Keratinocyte (primary cell): ENCODE data around the gene RTN3. TPM values are rescaled to one million over a fixed set of nuclear protein-coding genes. Genes with fewer than 3 reads are reported as not detected.

Experiments
- DNase-seq: peaks from one replicate; pipeline ENCODE4 v3.0.0-alpha.2; 2011; ENCODE audit warnings: low read depth, missing footprints, low spot score
- FAIRE-seq: peaks from 2 replicates; lab custom pipeline; 2011; peaks lifted over from hg19 to GRCh38; lab: Jason Lieb, UNC
- H2AFZ ChIP-seq: 2 replicates; pipeline ENCODE4 v1.6.0; 2012; ENCODE audit warnings: low read length, control low read depth, inconsistent platforms; ENCODE audit not compliant: control insufficient read depth
- H3K27ac ChIP-seq: 2 replicates; pipeline ENCODE4 v1.5.1; 2011; ENCODE audit warnings: low read length; ENCODE audit not compliant: control insufficient read depth, insufficient read depth
- H3K27me3 ChIP-seq: 3 replicates; pipeline ENCODE4 v1.6.0; 2011; ENCODE audit warnings: low read length; ENCODE audit not compliant: control insufficient read depth, insufficient read depth; ENCODE audit errors: extremely low read depth
- H3K36me3 ChIP-seq, 2 experiments: 2 replicates in 1 of 2; 3 replicates in 1 of 2; pipeline ENCODE4 v1.5.1; 2011; ENCODE audit warnings: low read length in 2 of 2, mild to moderate bottlenecking in 1 of 2; ENCODE audit not compliant: control insufficient read depth in 2 of 2, insufficient read depth in 2 of 2; ENCODE audit errors: extremely low read depth in 1 of 2
- H3K4me1 ChIP-seq: 3 replicates; pipeline ENCODE4 v1.5.1; 2011; ENCODE audit warnings: low read length; ENCODE audit not compliant: control insufficient read depth, insufficient read depth; ENCODE audit errors: extremely low read depth
- H3K4me2 ChIP-seq: 3 replicates; pipeline ENCODE4 v1.6.0; 2011; ENCODE audit warnings: low read depth, low read length; ENCODE audit not compliant: control insufficient read depth, insufficient read depth; ENCODE audit errors: extremely low read depth
- H3K4me3 ChIP-seq, 3 experiments: fragments of 200-600 bp in 1 of 3; sonication (generic) in 1 of 3; 2 replicates in 2 of 3; 3 replicates in 1 of 3; pipeline ENCODE4 v1.5.1; 2011 to 2016; ENCODE audit warnings: low read length in 3 of 3, mild to moderate bottlenecking in 3 of 3, control low read depth in 2 of 3, inconsistent platforms in 1 of 3, low read depth in 1 of 3, mixed read lengths in 1 of 3, mixed run types in 1 of 3, moderate library complexity in 1 of 3; ENCODE audit not compliant: control insufficient read depth in 2 of 3, insufficient read depth in 2 of 3; ENCODE audit errors: extremely low read depth in 1 of 3
- H3K79me2 ChIP-seq: 2 replicates; pipeline ENCODE4 v1.6.0; 2012; ENCODE audit warnings: low read length; ENCODE audit not compliant: control insufficient read depth, insufficient read depth
- H3K9ac ChIP-seq: 3 replicates; pipeline ENCODE4 v1.6.0; 2011; ENCODE audit warnings: low read length; ENCODE audit not compliant: control insufficient read depth, insufficient read depth; ENCODE audit errors: extremely low read depth
- H3K9me1 ChIP-seq: 3 replicates; pipeline ENCODE4 v1.6.0; 2011; ENCODE audit warnings: low read length; ENCODE audit not compliant: control insufficient read depth, insufficient read depth; ENCODE audit errors: extremely low read depth
- H3K9me3 ChIP-seq: 2 replicates; pipeline ENCODE4 v1.5.1; 2012; ENCODE audit warnings: low read depth, low read length; ENCODE audit not compliant: control insufficient read depth
- H4K20me1 ChIP-seq: 3 replicates; pipeline ENCODE4 v1.6.0; 2011; ENCODE audit warnings: low read length; ENCODE audit not compliant: control insufficient read depth, insufficient read depth; ENCODE audit errors: extremely low read depth
- CTCF ChIP-seq, 3 experiments: IDR thresholded peaks in 1 of 3; conservative IDR thresholded peaks in 1 of 3; optimal IDR thresholded peaks in 1 of 3; 2 replicates in 2 of 3; 3 replicates in 1 of 3; pipeline versions ENCODE3 to v1.5.1; 2011; ENCODE audit warnings: low read length in 3 of 3, mild to moderate bottlenecking in 3 of 3, moderate library complexity in 2 of 3, control low read depth in 1 of 3, inconsistent platforms in 1 of 3; ENCODE audit not compliant: insufficient read depth in 2 of 3; ENCODE audit errors: extremely low read depth in 1 of 3
- EZH2 ChIP-seq: IDR thresholded peaks from one replicate; pipeline ENCODE4 v1.6.1; 2012; ENCODE audit warnings: inconsistent platforms, mild to moderate bottlenecking, low read length, moderate library complexity
- dilution Hi-C: fragments of 300-500 bp; cut with MboI; formaldehyde crosslinking; loops from one replicate; pipeline ENCODE4 v1.7.0; 2020; ENCODE audit warnings: low sequenced_read_pairs; ENCODE audit not compliant: extremely low pct_ligation_motif_present
- polyA plus RNA-seq, 5 experiments: library from polyadenylated mRNA; depleted of rRNA in 3 of 5; stranded (reverse) in 3 of 5; stranded (forward) in 1 of 5; unstranded in 1 of 5; fragments of >200 nt; gene quantifications; 1 replicate in 1 of 5; 2 replicates in 3 of 5; 3 replicates in 1 of 5; pipeline versions ENCODE4 v1.2.1 to v1.2.3, GENCODE V29; 2011 to 2012; ENCODE audit warnings: missing spikeins in 2 of 5, low read depth in 1 of 5, low replicate concordance in 1 of 5

Gene RTN3
- polyA plus RNA-seq, 1 donor (not counting 4 experiments of a cell fraction or from before 2014, with no cell fraction given): 50.8 TPM

- Histone ChIP-seq H2AFZ (no peak overlapping the region), H4K20me1 (no peaks in the 10 kb centered on the region), H3K4me3 (no peak overlapping the region), H3K9ac (no peak overlapping the region), H3K9me1 (peaks cover 2% of the 10 kb centered on the region), H3K79me2 (peaks cover 4% of the 10 kb centered on the region), H3K27me3 (no peaks in the 10 kb centered on the region), H3K4me1 (no peaks in the 10 kb centered on the region), H3K27ac (no peak overlapping the region), H3K9me3 (no peaks in the 10 kb centered on the region), H3K4me2 (no peak overlapping the region), H3K36me3 (no peaks in the 10 kb centered on the region)
- DNase-seq (no peak), FAIRE-seq (no peak)
- TF ChIP-seq EZH2 (no peak), CTCF (optimal IDR thresholded peaks at IDR 0.05 in 1 of 3, IDR thresholded peaks at IDR 0.05 in 1 of 3, conservative IDR thresholded peaks at IDR 0.05 in 1 of 3; ENCODE audit: extremely low read depth in 1 of 3, insufficient read depth in 2 of 3, low read length in 3 of 3) (no peak)
- dilution Hi-C loops: no loop called here
These were observed 39.3 kb downstream of the RTN3 start for GRCh38 chr11:63720611-63721010.

- TF ChIP-seq EZH2 (no peak), CTCF (optimal IDR thresholded peaks at IDR 0.05 in 1 of 3, IDR thresholded peaks at IDR 0.05 in 1 of 3, conservative IDR thresholded peaks at IDR 0.05 in 1 of 3; ENCODE audit: extremely low read depth in 1 of 3, insufficient read depth in 2 of 3, low read length in 3 of 3) (no peak)
- dilution Hi-C loops: no loop called here
- H3K4me3 ChIP-seq: no peak overlapping the region
- H3K79me2 ChIP-seq: no peaks in the 10 kb centered on the region
- no peak overlapping the region for H3K4me2 ChIP-seq
- H3K9ac ChIP-seq: no peak overlapping the region
- no peak overlapping the region for H3K27ac ChIP-seq
- H3K9me3 ChIP-seq: no peaks in the 10 kb centered on the region
- DNase-seq (no peak), FAIRE-seq (no peak)
- H3K9me1 ChIP-seq: no peaks in the 10 kb centered on the region
- H3K27me3 ChIP-seq: no peaks in the 10 kb centered on the region
- H2AFZ ChIP-seq: no peak overlapping the region
- H3K4me1 ChIP-seq: no peaks in the 10 kb centered on the region
- no peaks in the 10 kb centered on the region for H4K20me1 ChIP-seq
- H3K36me3 ChIP-seq: no peaks in the 10 kb centered on the region
These were observed 48.0 kb downstream of the RTN3 start for GRCh38 chr11:63729326-63729725.
